Left renal pelvis (tissue), 4 donors: Measurements from ENCODE around the gene ZNF746. TPM values are rescaled to one million over a fixed set of nuclear protein-coding genes. Genes with fewer than 3 reads are reported as not detected.
"Not testable (repeated sequence)": the region's sequence is repeated elsewhere in the genome, so short reads cannot be mapped to it uniquely, and the experiment has no call there.

Source experiments
- DNase-seq, 4 donors: peaks; one replicate each; pipeline ENCODE4 v3.0.0-alpha.2; 2013; ENCODE audit warnings: low read depth in 4 of 4, low spot score in 3 of 4
- polyA plus RNA-seq, 4 donors: library from polyadenylated mRNA; unstranded; fragments of 120-200 nt; gene quantifications; one replicate each; pipeline ENCODE4 v1.2.1, GENCODE V29; 2013; ENCODE audit not compliant: insufficient read length in 4 of 4

Gene ZNF746
- polyA plus RNA-seq, 4 donors = 11.8 to 17.4 (median 14.3) TPM

DNA sequence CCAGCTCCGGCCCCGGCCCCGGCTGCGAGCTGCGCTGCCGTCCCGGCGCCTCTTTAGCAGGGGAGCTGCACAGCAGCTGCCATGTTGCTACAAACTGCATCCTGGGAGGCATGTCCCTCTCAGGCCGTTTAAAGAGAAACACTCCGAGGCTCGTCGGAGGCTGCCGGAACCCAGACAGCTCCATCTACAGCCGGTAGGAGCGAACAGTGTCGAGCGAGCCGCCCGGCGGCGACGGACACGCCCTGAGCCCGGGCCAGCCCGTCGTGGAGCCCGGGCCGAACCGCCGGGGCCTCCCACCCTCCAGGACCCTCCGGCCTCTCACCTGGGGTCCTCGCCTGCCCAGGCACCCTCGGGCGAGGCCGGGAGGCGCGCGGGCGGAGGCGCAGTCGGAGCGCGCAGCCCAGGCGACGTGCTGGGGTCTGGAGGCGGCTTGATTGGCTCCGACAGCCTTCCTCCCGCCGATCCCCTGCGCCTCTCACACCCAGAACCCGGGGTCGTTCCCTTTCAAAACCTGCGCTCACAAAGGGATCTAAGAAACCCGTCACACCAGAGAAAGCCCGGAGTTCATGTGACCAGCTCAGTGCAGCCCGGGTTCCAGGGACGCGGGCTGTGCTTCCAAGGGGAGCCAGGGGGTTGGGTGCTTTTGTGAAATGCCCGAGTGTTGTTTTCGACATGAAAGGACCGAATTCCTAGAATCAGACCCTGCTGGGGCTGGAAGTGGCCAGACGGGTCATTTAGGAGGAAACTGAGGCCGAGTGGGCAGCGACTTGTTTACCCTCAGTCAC, 36.9 kb downstream of the ZNF746 start, which contains the start of gene ZNF777:
ZNF777 (minus strand) TSS at position 570 of the 785 bp plus-strand sequence. CDS start 5,040 bp downstream, outside the sequence.
- DNase-seq = peak; percentile 56 to 79 (median 66)

DNA sequence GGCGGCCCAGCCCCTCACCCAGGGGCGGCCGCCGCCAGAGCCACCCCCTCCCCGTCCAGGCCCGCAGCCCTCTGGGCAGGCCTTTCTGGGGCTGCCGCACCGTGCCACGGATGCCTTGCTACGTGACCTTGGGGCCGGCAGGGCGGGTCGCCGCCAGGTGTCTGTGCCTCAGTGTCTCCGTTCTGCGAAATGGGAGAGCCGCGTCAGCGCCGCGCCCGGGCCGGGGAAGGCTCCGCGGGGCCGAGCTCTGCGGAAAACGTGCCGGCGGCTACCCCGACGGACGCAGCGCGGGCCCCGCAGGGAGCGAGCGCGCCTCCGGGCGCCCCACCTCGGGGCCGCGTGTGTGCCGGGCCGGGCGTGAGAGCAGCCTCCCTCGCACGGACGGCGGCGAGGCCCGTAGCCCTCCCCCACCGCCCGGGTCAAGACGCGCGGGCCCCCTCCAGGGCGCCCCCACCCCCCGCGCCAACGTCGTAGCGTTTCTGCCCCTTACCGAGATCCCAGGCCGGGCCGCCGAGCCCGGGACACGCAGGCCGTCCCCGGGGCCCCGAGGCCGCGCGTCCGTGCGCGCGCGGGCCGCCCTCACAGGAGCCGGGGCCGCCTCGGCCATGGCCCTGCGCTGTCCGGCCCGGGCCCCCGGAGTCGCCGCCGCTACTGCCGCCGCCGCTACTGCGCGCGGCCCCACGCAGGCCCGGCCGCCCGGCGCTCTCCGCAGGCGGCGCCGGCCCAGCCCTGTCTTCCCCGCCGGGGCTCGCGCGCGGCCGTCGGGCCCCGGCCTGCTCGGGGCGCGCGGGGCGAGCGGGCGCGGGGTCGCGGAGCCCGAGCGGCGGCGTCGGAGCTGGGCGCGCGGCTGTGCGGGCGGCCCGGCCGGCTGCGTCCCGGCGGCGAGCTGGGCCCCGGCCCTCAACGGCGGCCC, 37.8 kb downstream of the ZNF746 start:
- no peak for DNase-seq

DNA sequence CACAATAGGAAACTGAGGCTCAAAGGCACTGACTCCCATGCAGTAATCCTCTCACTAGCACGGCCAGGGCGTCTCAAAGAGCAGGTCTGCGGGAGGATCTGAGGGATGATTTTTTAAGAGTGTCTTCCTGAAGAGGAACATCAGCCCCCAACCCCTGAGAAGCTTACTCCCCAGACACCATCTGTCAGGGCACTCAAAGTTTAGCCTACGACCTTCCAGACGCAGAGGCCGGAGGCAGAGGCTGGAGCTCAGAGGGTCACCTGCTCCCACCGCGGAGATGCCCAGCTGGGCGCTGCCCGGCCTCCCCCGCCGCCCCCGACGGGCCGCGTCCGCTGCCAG, 38.4 kb downstream of the ZNF746 start:
- no peak for DNase-seq

DNA sequence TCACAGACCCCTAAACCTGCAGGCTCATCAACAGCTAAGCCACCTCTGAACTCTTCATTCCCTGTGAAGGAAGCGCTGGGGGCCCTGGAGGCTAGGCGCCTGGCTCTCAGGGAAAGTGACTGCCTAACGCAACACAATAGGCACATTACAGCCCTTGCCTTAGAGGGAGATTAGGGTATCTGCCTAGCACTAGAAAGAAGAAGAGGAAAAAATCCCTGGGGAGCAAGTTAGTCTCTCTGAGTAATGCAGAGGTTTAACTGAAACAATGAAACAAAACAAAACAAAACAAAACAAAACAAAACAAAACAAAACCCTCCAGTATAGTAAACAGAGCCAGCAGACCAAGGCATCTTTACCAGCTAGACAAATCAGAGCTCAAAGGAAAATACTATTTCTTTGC, 39.4 kb downstream of the ZNF746 start:
- DNase-seq = no peak

DNA sequence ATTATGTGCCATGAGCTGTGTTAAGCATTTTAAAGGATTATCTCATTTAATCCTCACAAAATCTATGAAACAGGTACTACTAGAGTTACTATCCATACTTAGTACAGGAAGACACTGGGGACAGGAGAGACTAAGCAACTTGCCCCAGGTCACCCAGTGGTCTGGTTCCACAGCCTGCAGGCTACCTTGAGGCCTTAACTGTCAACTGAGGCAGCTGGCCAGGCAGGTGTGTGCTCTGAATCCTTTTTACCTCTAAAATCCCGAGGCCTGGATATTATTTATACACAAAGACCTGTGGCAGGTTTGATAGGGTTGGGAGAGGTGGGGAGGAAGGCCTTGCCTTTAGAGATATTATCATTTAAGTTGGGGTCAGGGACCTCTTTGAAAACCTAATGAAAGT, 39.8 kb downstream of the ZNF746 start:
- no peak for DNase-seq

DNA sequence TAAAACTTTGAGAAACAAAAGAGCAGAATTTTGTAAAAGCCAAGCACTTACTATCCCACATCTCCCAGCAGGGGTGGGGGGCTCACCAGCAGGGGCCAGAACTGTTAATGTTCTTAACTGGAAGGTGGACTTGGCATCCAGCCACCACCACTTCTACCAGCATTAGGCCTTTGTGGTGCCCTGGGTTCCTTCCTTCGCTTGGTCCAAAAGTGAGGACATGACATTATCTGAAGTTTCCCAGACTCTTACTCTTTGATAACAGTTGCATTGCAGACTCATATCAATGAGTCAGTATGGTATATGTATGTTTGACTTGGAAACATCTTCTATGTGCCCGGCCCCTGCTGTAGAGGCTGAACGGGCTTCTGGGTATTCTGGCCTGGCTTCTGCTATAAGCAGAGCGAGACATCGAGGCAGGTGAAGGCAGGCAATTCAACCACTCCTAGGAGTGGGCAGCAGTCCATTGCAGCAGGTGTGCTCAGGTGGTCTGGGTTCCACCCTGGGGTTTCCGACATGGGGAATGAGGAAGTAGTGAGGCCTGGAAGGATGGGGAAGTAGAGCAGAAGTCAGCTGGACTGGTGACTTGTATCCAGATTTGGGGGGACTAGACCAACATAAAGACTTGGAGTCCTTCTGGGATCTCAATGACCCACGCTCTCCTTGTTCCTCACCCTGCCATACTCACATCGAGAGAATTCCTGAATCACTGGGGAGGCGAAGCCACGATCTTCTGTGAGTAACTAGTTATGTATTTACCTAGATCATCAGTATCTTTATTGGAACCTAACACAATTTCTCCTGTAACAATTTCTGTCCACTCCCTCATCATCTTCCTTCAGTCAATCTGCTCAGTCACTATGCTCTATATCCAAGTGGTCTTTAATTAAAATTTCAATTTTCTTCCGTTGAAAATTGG, 40.8 kb downstream of the ZNF746 start:
- no peak for DNase-seq

DNA sequence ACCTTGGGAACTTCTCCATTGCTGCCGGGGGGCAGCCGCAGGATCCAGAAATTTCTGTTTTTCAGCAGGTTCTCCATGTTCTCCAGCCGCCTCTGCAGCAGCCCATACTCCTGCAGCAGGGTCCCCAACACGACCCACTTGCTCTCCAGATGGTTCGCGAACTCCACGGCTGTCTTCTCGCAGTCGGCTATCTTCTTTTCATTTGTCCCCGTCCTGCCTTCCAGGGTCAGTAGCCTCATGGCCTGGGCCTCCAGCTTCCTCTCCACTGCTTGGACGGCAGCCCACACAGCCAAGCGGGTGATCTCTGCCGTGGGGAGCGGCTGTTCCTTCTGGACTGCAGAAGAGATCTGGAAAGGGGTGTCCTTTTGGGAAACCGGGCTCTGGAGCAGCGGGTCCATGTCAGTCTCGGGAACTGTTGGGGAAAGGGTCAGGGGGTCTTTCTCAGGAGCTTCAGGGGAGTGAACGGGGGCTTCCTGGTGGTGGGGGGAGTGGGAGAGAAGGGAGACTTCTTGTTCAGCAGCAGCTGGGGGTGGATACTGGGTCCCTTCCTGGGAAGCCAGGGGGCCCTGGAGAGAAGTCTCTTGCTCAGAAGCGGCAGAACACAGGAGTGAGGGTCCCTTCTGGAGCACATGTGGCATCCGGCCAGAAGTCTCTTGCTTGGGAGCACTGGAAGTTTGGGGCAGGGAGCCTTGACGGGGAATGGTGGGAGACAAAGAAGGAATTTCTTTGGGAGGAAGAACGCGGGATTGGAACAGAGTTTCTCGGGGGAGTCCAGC, 42.2 kb downstream of the ZNF746 start:
- no peak for DNase-seq

DNA sequence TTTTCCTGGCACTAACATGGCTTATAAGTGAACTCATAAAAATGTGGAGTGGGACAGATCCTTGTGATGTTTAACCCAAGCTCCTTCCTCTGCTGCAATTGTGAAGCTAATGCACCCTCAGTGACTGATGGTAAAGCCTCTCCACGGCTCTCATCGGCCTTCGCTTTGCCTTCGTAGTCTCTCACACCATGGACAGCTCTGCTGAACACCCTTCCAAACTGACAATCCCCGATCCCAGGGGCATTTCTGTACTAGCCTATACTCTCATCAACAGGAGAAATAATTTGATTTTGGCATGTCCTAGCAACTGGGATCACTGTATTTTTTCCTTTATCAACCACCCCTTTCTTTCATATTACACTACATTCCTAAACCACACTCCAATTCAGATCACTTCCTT, 42.9 kb downstream of the ZNF746 start:
- DNase-seq = no peak

DNA sequence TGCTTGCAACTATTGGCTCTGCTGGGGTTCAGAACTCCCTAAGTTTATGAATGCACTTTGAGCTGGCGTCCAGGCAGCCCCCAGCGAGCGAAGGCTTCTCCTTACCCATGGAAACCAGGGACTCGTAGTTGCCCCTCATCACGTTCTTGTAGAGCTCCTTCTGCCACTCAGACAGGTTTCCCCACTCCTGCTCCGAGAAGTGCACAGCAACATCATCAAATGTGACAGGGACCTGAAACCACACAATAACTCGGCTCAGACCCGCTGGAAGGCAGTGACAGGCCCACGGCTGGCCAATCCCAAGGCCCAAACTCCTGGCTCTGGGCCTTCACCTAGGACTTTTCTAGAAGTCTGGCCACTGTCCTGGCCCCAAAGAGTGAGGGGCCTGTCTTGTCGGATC, 43.6 kb downstream of the ZNF746 start:
- DNase-seq = no peak

DNA sequence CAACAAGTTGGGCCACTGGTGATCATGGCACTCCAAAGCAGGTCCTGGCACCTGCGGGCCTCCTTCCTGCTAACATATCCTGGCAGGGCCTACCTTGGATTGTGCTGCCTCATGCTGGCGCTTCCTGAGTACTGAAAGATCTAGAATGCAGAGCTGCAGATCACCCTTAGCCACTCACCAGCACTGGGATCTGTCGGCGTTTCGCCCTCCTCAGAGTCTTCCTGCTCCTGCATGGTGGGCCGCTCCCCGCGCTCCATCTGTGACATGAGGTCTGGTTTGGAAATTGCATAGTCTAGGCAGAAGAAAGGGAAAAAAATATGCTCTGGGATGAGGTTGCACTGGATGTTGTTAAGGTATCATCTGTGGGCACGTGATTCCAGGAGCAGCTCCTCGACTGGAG, 46.8 kb downstream of the ZNF746 start:
- DNase-seq = no peak

DNA sequence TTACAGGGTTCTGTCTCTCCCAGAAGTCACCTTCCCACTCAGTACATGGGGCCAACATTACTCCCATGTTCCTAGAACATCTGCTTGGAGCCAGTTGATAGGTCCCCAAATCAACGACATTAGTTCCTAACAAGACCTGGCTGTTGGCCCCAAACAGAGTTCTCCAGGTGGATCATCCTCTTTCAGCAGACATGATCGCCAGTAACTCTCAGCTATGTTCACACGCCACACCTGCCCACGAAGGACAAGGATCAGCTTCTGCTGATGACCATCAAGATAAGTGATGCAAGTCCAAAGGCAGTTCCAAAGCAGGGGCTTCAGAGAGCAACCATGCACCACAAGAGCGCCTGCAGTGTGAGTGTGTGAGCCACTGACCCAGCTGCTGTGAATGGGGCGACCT, 47.7 kb downstream of the ZNF746 start:
- DNase-seq = no peak

DNA sequence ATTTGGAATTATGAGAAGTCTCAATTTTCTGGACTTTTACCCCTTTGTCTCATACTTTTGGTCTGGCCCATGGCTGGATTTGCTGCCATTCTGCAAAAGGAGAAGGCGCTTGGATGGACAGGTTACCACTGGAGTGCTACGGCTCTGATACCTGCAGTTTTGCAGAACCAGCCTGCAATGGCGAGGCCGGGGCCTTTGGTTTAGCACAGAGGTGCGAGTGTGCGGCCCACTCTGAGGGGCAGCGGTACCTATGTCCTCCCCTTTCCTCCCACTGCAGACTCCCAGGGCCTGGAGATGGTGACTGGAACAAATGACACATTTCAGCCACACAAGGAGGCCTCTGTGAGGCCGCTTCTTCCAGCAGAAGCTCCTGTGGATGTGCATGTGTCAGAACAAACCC, 48.6 kb downstream of the ZNF746 start:
- DNase-seq = no peak

DNA sequence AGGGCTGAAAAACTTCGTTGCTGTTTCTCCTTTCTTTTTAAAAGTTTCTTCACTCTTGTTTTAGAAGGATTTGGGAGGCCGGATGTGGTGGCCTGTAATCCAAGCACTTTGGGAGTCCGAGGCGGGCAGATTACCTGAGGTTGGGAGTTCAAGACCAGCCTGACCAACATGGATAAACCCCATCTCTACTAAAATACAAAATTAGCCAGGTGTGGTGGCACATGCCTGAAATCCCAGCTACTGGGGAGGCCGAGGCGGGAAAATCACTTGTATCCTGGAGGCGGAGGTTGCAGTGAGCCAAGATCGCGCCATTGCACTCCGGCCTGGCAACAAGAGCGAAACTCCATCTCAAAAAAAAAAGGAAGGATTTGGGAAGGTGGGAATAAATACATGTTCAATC, 51.6 kb downstream of the ZNF746 start:
- not testable (repeated sequence) for DNase-seq

DNA sequence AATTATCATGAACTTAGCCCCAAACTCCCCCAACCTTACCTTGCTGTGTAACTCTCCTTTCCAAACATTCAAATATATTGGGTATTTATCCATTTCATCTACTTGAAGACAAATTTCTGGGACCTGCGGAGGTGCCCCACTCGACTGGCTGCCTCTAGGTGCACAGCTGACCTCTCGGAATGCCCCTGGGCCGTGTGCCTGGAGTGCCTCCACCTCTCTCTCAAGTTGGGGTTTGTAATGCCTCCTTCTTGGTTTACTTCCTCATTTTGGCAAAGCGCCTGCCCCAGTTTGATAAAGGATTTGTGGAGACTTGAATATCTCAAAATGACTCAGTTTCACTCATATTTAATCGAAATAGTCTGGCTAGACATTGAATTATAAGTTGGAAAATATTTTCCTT, 53.3 kb downstream of the ZNF746 start:
- no peak for DNase-seq

DNA sequence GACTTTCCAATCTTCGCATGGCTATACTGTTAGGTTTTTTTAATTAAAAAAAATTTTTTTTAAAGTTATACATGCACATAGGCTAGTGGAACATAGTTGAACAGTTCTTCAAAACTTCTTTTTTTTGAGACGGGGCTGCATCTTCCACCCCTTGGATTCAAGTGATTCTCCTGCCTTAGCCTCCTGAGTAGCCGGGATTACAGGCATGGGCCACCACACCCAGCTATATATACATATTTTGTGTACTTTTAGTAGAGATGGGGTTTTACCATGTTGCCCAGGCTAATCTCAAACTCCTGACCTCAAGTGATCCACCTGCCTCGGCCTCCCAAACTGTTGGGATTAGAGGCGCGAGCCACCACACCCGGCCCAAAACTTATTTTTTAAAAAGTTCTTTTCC, 54.1 kb downstream of the ZNF746 start:
- no peak for DNase-seq

DNA sequence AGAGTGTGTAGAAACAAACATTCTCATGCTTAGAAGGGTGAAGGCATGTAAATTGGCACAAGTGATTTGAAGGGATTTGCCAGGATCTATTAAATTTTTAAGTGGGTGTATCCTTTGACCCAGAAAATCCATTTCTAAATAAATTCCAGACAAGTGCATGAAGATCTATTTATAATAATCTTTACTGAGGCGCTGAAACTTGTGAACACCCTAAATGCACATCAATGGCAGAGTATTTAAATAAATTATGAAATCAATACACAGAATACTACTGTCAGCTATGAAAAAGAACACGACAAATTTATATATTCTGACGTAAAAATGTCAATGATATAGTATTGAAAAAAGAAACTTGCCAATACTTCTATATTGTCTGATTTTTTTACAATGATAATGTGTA, 54.7 kb downstream of the ZNF746 start:
- DNase-seq = no peak

DNA sequence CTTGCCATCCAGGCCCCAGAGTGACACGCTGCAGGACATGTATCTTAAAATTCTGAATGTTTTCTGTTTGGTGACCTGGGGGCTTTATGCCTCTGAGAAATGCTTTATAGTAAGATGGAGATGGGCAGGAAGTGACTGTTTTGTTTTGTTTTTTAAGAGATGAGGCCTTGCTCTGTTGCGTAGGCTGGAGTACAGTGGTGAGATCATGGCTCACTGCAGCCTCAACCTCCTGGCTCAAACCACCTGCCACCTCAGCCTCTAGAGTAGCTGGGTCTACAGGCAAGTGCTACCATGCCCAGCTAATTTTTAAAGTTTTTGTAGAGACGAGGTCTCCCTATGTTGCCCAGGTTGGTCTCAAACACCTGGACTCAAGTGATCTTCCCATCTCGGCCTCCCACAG, 57.4 kb downstream of the ZNF746 start:
- no peak for DNase-seq

DNA sequence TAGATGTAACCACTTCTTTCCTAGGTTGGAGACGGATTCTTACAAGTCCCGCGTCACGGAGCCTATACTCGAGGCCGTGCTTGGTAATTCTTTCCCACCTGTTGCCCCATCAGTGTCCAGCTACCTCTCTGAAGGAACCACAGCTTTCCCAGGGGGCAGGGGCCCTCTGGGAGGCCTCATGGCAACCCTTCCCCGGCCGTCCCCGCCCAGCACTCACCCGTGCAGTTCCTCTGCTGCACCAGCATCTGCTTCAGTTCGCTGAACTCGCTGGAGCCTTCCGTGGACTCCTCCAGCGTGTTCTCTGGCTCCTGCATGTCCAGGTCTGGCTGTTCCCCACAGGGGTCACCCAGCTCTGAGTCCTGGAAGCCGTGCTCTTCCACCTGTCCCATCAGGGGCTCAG, 61.3 kb downstream of the ZNF746 start:
- no peak for DNase-seq

DNA sequence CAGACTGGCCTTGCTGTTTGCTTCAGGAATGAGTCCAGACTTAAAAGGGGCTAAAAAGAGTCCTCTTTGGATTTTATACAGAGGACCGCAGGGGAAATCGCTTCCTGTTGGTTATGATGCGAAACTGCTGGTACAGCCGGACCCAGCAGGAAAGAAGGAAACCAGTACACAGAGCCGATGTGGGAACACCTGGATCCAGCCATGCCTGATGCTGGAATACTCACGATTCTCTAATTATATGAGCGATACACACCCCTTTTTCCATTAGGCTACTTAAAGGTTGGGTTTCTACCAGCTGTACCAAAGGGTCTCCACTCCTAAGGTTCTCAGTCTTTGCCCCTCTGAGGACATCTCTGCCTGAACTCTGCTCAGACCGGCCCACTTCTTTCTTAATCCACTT, 64.5 kb downstream of the ZNF746 start:
- no peak for DNase-seq

DNA sequence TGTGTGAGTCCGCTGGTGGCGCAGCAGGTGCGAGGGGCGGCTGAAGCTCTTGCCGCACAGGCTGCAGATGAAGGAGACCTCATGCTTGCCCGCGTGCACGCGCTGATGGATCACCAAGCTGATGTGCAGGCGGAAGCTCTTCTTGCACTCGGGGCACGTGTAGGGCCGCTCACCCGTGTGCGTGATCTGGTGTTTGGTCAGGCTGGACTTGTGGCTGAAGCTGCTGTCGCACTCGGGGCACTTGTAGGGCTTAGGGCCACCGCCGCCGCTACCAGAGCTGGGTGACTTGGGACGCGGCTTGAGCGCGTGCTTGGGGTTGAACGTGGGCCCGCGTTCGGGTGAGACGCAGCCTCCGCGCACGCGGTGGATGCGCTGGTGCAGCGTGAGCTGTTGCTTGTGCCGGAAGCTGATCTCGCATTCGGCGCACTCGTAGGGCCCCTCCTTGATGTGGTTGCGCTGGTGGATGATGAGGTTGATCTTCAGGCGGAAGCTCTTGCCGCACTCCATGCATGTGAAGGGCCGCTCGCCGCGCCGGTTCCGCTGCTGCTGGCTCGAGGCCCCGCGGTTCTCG, 65.4 kb downstream of the ZNF746 start:
- no peak for DNase-seq
